NCI-H226 (cell line): ENCODE measurements around the gene IL1A.
A peak's percentile ranks its signal among the peaks of the same experiment; 100 is the strongest.

Source experiments
- DNase-seq: peaks from one replicate; pipeline ENCODE4 v3.0.0-alpha.2; 2015

IL1A gene

DNA sequence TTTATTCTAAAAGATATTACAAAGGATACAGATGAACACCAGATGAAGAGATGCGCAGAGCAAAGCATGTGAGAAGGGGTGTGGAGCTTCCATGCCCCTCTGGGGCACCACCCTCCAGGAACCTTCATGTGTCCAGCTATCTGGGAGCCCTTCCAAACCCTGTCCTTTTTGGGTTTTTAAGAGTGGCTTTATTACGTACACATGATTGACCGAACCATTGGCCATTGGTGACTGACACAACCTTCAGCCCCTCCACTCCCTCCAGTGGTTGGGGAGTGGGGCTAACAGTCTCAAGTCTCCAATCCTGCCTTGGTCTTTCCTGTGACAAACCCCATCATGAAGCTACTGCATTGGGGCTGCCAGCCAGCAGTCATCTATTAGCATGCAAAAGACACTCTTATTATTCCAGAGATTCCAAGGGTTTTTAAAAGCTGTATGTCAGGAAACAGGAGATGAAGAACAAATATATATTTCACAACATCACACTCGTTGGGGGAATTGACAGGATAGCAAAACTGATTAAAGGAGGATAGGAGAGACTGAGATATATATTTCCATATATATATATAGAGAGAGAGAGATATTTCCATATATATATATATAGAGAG lies 32.9 kb upstream of the IL1A start:
- no peak for DNase-seq

DNA sequence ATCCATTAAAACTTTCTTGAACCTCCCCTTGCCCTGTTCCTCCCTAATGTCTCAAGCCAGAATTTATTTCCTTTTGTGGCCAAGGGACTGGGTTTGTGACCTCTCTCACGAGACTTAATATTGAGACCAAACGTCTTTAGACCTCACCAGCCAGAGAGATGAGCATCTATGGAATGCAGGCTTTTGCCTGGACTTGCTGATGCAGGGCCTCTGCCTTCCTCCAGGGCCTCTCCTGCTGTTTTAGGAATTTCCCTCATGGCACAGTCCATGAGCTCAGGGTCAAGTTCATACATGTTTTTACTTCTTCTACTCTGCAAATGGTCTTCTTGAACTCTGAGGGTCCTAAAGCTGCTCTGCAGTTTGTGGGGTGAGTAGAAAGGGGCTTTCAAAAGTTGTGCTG lies 30.0 kb upstream of the IL1A start:
- peak; percentile 56 for DNase-seq

DNA sequence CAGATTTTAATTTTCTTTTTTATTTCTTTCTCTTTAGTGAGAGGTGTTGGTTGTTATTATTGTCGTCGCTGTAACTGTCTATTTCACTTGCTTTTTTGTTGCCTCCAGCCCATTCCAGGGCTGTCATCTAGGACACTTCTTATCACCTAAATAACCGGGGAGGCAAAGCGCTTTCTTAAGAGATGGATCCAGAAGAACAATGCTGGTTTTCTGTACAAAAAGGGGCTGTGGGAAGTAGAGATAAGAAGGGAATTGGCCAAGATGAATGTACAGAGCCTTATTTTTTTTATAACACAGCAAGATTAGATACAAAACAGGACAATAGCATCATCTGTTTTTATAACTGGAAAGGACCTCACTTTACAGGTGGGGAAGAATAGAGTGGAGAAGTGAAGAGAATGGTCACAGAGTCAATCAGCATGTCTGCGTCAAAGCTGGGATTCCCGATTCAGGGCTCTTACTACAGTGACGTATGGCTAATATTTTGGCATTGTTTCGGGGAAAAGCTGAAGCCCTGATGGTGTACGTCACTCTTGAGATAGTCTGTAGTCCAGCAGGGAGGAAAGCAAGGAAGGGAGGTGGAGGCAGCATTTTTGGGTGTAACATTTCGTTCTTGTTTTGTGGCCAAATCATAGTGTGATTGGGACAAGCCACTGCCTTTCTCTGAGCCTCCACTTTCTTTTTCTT lies 29.1 kb upstream of the IL1A start:
- DNase-seq, result no peak

DNA sequence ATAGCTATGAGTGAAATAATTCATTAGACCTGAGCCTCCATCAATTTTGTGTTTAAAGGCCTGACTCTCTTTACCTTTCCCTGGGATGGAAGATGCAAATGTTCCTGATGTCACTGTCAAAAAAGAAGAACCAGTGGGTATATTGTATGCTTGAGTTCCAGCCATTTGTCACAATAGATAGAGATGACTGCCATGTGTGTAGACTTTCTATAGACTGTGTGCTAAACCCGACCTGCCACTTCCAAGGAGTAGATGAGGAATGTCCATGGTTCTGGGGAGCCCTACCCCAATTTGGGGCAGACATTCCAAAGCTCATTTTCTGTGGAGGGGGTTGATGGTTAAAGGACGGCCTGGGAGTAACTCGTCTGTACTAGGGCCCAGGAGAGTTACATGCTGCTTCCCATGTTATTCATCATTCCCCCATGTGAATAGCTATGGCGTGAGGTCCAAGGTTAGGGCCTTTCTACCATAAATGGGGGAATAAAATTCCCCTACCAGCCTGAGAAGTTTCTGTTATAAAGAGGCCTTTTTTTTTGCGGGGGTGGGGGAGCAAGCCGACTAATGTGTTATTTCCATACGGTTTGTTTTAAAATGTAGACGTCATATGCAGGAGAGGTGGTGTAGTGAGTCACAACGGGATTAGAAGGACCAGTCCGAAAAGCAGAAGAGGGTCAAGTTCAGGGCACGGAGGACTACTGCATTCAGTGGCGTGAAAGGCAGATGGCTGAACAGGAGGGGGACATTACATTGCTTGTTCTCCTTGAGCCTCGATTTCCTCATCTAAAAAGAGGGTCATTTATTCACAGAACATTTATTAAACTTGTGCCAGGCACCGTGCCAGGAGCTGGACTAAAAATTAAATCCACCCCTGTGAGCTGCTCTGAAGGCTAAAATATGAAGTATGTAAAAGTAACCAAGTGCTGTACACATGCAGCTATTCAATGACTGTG lies 28.3 kb upstream of the IL1A start:
- no peak for DNase-seq

DNA sequence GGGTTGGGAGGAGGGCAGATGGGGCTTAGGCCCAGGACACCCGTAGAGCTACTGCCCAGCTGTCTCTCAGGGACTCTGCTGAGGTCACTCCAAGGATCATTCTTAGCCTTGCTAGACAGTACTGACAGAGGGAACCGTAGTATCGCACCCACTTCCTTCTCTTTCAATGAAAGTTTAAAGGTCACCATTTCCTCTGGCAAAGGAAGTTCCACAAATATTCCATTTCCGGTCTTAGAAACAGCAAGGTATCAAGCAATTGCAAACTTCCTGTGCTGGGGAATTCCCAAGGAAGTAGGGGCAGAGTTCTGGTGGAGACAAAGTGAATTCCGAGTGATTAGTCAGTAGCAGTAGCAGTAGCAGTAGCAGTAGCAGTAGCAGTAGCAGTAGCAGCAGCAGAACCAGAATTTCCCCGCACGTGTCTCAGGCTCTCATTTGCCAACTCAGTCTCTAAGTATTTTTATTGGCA lies 27.6 kb upstream of the IL1A start:
- DNase-seq, result peak; percentile 94

DNA sequence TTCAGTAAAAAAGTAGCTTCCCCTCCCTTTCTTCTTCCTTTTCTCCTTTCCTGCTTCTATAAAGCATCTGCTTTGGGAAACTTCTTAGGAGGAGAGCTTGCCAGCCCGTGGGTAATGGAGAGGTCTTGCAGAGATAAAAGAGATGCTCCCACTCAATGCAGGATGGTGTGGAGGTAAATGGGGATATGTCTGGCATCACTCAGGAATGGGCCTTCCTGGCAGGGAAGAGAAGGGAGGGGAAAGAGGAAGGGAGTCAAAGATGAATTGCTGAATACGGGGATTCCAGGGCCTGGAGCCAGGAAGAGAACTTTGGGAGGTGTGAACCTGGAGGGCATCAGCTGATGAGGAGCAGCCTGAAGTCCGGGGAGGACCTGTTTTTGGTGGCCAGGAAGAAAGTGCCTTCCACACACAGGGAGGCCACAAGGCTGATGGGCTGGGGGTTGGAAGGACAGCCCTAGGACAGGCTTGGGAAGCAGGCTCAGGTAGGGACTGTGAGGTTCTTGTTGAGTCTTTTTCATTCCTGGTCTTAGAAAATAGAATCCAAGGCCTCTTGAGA lies 27.1 kb upstream of the IL1A start:
- peak; percentile 82 for DNase-seq

DNA sequence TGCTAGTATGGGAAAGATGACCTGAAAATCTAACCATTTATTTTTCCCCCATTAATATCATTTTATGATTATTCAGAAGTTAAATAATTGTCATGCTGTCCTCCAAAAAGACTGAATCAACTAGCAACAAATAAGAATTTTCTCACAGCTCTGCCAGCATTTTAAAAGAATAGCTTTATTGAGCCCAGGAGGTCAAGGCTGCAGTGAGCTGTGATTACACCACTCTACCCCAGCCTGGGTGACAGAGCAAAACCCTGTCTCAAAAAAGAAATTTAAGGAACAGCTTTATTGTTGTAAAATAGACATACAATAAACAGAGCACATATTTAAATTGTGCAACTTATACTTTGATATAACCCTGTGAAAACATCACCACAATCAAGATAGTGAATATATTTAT lies 24.8 kb upstream of the IL1A start:
- no peak for DNase-seq

DNA sequence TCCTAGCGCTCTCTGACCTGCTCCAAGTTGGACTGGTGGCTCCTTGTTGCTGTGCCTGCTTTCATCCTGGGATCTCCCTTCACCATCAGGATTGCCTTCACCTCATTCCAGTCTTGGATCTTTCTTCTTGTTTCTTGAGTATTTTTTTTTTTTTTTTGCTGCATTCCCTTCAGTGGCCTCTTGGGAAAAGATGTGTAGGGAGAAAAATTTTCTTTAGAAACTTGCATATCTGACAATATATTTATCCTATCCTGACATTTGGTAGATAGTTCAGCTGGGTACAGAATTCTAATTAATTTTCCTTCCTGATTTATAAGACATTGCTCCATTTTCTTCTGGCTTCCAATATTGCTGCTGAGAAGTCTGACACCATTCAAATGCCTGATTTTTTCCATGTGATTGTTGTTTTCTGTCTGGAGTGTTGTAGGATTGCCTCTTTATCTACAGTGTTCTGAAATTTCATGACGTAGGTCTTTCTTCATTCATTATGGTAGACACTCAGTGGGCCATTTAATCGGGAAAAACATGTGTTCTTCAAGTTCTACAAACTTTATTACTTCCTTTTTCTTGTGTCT lies 23.0 kb upstream of the IL1A start:
- DNase-seq, result no peak

DNA sequence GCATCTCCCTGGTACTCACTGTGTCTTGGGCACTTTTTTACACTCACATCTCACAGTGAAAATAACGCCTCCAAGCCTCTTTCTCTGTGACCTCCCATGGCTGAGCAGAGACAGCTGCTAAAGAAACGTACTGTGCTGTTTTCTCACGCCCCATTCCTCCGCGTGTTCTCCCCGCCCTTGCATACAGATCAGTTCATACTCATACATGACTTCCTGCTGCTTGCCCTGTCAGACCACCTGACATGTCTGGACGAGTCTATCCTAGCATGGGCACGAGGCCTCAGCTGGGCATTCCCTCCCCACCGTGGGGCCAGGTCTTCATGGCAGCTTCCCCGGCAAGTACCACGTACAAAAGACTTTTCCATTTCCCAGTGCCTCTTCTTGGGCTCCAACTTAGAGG lies 21.2 kb upstream of the IL1A start:
- DNase-seq, result no peak

DNA sequence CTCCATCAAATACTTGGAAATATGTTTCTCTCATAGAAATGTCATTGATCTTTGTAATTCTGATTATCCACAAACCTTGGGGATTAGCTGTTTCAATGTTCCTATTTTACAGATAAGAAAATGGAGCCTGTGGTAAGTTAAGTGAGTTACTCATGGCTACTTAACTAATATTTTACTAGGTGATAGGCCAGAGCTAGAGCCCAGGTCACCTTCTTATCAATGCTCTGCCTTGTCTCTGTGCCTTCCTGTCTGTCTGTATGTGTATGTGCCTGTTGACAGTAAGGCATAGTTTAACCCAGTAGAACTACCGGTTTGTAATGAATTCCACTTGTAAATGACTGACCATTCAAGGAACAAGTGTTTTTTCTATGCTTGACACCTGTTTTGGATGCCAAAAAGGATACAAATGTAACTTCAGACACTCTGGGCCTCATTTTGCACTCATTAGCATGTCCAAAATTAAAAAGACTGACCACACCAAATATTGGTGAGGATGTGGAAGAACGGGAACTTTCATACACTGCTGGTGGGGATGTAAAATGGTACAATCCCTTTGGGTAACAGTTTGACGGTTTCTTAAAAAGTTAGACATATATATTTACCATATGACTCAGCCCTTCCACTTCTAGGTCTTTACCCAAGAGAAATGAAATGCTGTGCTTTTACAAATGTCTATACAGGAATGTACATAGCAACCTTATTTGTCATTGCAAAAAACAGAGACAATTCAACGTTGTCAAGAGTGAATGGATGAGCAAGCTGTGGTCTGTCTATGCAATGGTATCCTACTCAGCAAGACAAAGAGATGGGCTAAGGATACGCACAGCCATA lies 19.6 kb upstream of the IL1A start:
- peak; percentile 65 for DNase-seq

DNA sequence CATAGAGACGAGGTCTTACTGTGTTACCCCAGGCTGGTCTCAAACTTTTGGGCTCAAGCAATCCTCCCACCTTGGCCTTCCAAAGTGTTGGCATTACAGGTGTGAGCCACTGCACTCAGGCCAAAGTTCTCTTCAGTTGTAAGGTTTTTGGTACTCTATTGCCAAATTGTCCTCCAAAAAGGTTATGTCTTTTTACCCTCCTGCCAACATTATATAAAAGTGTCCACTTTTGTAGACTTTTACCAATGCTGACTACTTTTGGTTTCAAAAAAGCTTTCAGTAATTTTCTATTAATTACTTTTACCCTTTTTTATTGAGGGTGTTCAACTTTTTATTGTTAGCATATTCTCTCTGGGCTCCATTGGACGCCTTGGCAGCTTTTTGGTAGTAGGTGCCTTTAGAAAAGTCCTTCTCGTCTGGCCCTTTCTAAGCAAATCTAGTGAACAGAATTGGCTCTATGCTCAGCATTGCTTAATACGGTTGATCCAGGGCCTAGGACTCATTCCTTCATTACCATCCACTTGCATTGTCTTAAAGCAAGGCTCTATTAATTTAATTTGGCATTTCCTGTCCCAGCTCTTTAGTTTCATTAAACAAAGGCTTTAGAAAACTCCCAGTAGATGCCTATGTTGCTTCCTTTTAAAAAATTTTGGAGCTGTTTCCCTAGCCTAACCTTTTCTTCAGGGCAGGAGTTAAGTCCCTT lies 16.7 kb upstream of the IL1A start:
- DNase-seq, result no peak

DNA sequence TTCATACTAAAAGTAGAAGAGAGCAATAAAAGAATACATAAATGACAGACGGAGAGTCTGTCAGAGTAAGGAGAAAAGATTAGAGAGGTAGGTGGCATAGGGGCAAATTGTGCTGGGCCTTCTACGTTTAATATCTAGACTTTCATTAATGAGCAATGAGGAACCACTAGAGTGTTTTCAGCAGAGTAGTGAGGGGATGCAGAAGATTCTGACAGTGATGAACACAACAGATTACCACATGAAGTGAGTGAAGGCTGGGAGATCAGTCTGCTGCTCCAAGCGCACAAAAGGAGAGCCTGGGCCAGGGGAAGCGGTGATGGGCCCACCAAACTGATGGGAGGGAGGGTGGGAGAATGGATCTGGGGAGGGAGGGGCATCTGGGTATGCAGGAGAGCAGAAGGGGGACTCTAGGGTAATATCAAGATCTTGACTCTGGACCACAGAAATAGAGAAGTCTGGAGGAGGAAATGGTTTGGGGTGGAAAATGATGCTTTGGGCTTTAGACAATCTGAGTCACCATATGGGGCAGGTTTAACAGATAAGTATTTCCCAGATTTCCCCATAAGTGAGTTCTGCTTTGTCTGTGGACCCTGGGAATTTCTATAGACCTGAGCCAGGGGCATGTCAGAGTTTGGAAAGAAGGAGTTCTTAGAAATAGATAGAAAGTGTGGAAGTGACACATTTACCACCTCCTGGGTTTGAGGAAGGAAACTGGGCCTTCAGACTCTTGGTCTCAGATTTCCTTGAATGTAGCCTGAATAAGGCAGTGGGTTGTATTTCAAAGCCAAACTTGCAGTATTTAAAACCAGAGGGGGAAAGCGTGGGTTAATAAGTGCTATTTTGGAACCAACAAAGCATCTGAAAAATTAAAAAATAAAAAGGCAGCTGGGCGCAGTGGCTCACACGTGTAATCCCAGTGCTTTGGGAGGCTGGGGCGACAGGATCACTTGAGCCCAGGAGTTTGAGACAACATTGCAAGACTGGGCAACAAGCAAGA lies 15.0 kb upstream of the IL1A start:
- peak; percentile 42 for DNase-seq

DNA sequence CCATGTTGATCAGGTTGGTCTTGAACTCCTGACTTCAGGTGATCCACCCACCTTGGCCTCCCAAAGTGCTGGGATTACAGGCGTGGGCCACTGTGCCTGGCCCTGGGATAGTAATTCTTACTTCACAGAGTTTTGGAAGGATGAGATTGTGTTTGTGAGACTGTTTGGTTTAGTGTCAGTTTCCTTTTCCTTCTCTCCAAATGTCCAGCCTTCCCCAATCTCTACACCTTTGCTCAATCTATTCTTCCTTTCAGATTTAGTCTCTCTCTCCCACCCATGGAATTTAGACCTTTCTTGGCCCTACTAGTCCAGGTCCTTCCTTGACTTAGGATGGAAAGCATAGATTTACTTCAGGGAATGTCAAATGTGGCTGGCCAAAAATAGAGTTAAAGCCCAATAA lies 12.2 kb upstream of the IL1A start:
- no peak for DNase-seq

DNA sequence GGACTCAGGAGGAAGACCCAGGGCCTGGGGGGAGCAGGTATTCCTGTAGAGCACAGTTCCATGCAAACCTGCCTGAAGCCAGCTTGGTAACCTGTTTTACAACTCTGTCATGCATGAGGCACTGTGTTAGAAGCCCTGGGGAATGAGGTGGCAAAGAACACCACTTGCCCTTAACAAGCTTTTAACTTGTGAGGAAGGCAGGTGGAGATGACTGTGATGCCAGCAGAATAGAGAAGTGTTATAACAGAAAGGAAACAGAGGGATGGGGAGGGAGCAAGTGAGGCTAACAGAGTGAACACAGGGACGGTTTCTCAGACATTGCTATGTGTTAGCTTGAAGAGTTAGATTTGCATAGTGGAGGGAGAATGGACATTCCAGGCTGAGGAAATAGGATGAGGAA lies 11.5 kb upstream of the IL1A start:
- no peak for DNase-seq

DNA sequence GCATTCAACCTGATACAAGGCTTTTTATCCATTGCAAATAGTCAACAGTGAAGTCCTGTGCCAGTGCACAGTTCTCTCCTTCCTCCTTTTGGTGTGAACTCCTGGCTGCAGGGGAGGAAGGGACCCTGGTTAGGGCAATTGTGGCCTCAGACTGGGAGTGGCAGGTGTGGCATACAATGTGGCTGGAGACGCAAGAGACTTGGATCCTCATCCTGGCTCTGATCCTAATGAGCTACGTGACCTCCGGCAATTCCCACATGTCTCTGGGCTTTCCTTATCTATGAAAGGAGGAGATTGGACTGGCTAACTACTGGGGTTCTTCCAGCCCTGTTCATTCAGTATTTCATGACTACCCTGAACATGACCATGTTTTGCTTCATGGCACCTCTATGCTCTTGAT lies 10.5 kb upstream of the IL1A start:
- DNase-seq, result peak; percentile 69

DNA sequence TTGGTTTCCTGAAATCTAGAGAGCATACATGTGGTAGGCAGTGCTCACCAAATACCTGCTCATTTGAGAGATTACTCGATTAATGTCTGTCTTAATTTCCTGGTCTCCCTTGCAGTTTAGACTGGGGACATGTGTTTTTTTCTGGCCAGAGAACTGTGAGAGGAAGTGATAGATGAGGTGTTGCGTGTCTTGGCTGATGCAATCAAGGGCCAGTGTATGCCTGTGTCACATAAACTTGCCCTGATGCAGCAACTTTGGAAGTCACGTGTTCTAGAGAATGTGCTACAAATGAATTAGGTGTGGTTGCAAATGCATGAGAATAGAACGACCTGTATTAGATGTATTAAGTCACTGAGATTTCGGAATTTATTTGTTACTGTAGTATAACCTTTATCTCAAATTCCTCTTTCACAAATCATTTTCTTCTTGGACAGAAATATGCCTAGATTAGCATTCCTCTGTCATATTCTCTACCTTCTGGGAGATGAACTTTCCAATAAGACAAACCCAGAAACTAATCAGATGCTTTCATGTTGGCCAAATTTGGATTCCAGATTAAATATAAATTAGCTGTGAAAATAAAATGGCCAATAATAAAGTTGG lies 9.9 kb upstream of the IL1A start:
- DNase-seq, result peak; percentile 92

DNA sequence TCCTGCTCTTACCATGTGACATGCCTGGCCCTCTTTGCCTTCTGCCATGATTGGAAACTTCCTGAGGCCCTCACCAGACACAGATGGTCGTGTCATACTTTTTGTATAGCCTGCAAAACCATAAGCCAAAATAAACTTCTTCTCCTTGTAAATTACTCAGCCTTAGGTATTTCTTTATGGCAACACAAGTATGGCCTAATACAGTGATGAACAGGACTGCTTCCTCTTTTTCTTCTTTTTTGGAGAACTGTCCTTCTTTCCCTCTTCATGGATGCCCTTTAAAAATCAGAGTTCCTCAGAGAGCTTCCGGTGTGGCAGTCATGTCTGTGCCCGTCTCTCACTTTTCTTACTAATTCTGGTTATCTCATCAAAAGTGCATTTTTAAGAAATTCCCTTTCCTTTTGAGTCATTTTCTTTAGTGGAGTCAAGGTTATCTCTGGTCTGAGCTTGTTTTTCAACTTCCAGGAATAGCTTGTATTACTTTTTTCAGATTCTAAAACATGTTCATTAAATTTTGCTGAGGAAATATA lies 9.2 kb upstream of the IL1A start:
- DNase-seq, result peak; percentile 45

DNA sequence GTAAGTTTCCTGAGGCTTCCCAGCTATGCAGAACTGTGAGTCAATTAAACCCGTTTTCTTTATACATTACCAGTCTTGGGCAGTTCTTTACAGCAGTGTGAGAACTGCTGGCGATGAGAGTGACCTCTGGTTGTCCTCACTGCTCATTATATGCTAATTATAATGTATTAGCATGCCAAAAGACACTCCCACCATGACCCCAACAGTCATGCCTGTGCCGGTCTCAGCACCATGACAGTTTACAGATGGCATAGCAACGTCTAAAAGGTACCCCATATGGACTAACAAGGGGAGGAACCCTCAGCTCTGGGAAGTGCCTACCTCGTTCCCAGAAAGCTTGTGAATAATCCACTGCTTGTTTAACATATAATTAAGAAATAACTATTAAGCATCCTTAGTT lies 8.1 kb upstream of the IL1A start:
- no peak for DNase-seq

DNA sequence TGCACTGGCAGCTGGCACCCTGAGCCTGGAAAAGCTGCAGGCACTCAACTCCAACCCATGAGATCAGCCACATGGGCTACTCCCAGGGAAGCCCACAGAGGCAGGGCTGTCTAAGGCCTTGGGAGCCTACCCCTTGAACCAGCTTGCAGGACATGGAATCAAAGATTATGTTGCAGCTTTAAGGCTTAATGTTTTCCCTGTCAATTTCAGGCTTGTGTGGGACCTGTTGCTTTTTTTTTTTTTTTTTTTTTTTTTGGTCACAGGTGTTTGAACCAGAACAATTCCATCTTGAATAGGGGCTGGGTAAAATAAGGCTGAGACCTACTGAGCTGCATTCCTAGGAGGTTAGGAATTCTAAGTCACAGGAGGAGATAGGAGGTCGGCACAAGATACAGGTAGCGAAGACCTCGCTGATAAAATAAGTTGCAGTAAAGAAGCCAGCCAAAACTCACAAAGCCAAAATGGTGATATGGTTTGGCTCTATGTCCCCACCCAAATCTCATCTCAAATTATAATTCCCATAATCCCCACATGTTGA lies 7.5 kb upstream of the IL1A start:
- no peak for DNase-seq
